HCT116 (cell line): Measurements from ENCODE around the gene GFPT1. TPM values are rescaled to one million over a fixed set of nuclear protein-coding genes. Genes with fewer than 3 reads are reported as not detected.

ENCODE experiments used
- ATAC-seq: fragments of 200-7000 bp; cut with Tn5 transposase; 2 replicates; pipeline ENCODE4 v1.9.1; 2020; ENCODE audit warnings: mild to moderate bottlenecking, moderate library complexity
- BruUV-seq: library from RNA; stranded (reverse); fragments of 400-500 nt; replicated peaks from 2 replicates; lab custom pipeline; 2021; lab: Mats Ljungman, UMichigan
- CTCF ChIA-PET: fragments of 300-600 bp; sonication (Branson Sonifier 250); formaldehyde crosslinking; loops from one replicate; lab custom pipeline; 2021; ENCODE audit warnings: antibody characterized with exemption; lab: Charles Lee
- POLR2A ChIA-PET: fragments of 300-600, 350-600 bp; sonication (Branson Sonifier 250); formaldehyde crosslinking; loops from one replicate; lab custom pipeline; 2021; ENCODE audit warnings: antibody characterized with exemption; lab: Charles Lee
- RAD21 ChIA-PET, 2 experiments: fragments of 300-600 bp; sonication (Branson Sonifier 250); formaldehyde crosslinking; loops; one replicate each; lab custom pipeline; 2023; ENCODE audit warnings: low total read pairs in 2 of 2; ENCODE audit not compliant: uncharacterized antibody in 2 of 2, unreplicated experiment in 2 of 2, low non-redundant PET in 1 of 2; lab: Charles Lee
- DNase-seq: peaks from one replicate; pipeline ENCODE4 v3.0.0-alpha.2; 2010; ENCODE audit warnings: low read depth, low spot score
- H2AFZ ChIP-seq: fragments of 200-600 bp; shearing (Covaris generic), sonication (generic); 2 replicates; pipeline ENCODE4 v1.6.1; 2017; ENCODE audit warnings: low read depth, mixed run types, mixed read lengths, antibody characterized with exemption, low read length; ENCODE audit not compliant: poor library complexity, severe bottlenecking
- H3K27ac ChIP-seq: 2 replicates; pipeline ENCODE4 v1.5.1; 2012; ENCODE audit warnings: low read depth, low read length
- H3K27me3 ChIP-seq: fragments of 200-600 bp; sonication (generic); 2 replicates; pipeline ENCODE4 v1.6.1; 2016; ENCODE audit warnings: mixed run types, low read length, mixed read lengths; ENCODE audit not compliant: insufficient read depth
- H3K36me3 ChIP-seq, 2 experiments: fragments of 200-500 bp in 1 of 2; fragments of 200-600 bp in 1 of 2; sonication (Bioruptor generic) in 1 of 2; sonication (generic) in 1 of 2; 2 replicates each; pipeline versions ENCODE4 v1.5.1 to v1.6.1; 2014 to 2016; ENCODE audit warnings: low read length in 2 of 2, inconsistent platforms in 1 of 2, mixed read lengths in 1 of 2, mixed run types in 1 of 2; ENCODE audit not compliant: insufficient read depth in 2 of 2, control insufficient read depth in 1 of 2
- H3K4me1 ChIP-seq, 2 experiments: fragments of 200-600 bp in 1 of 2; sonication (generic) in 1 of 2; 2 replicates each; pipeline versions ENCODE4 v1.5.1 to v1.6.1; 2012 to 2017; ENCODE audit warnings: low read length in 2 of 2, inconsistent platforms in 1 of 2, mild to moderate bottlenecking in 1 of 2, mixed read lengths in 1 of 2, mixed run types in 1 of 2, moderate library complexity in 1 of 2; ENCODE audit not compliant: insufficient read depth in 2 of 2, control insufficient read depth in 1 of 2
- H3K4me2 ChIP-seq: fragments of 200-600 bp; sonication (generic); 2 replicates; pipeline ENCODE4 v1.6.1; 2017; ENCODE audit warnings: mixed run types, low read length, mixed read lengths
- H3K4me3 ChIP-seq, 2 experiments: fragments of 200-600 bp in 1 of 2; sonication (generic) in 1 of 2; replicated peaks in 1 of 2; 2 replicates each; pipeline ENCODE4 v1.5.1; 2011 to 2016; ENCODE audit warnings: low read length in 2 of 2, control low read depth in 1 of 2, low read depth in 1 of 2, mild to moderate bottlenecking in 1 of 2, mixed read lengths in 1 of 2, mixed run types in 1 of 2
- H3K79me2 ChIP-seq: fragments of 200-600 bp; sonication (generic); 2 replicates; pipeline ENCODE4 v1.6.1; 2017; ENCODE audit warnings: mild to moderate bottlenecking, mixed run types, low read length, moderate library complexity, mixed read lengths; ENCODE audit not compliant: insufficient read depth
- H3K9ac ChIP-seq: fragments of 200-600 bp; sonication (generic); 2 replicates; pipeline ENCODE4 v1.6.1; 2016; ENCODE audit warnings: low read length, mixed read lengths
- H3K9me2 ChIP-seq: fragments of 200-600 bp; sonication (generic), shearing (Covaris generic); 2 replicates; pipeline ENCODE4 v1.6.1; 2017; ENCODE audit warnings: mixed run types, mild to moderate bottlenecking, moderate library complexity; ENCODE audit not compliant: insufficient read depth
- H3K9me3 ChIP-seq, 2 experiments: fragments of 200-500 bp in 1 of 2; fragments of 200-600 bp in 1 of 2; sonication (Bioruptor generic) in 1 of 2; sonication (generic) in 1 of 2; 2 replicates each; pipeline ENCODE4 v1.6.1; 2014 to 2017; ENCODE audit warnings: low read length in 2 of 2, mixed read lengths in 2 of 2, inconsistent platforms in 1 of 2, low read depth in 1 of 2, mild to moderate bottlenecking in 1 of 2, mixed run types in 1 of 2, moderate library complexity in 1 of 2; ENCODE audit not compliant: control insufficient read depth in 1 of 2, insufficient read depth in 1 of 2
- H4K20me1 ChIP-seq: fragments of 200-600 bp; sonication (generic), shearing (Covaris generic); 2 replicates; pipeline ENCODE4 v1.6.1; 2017; ENCODE audit warnings: mixed run types, mild to moderate bottlenecking, moderate library complexity; ENCODE audit not compliant: insufficient read depth
- CBX3 ChIP-seq: IDR thresholded peaks from 2 replicates; pipeline ENCODE4 v1.6.1; 2012; ENCODE audit warnings: low read depth
- CEBPB ChIP-seq: IDR thresholded peaks from 2 replicates; pipeline ENCODE4 v1.6.1; 2012; ENCODE audit warnings: low read depth
- EGR1 ChIP-seq: IDR thresholded peaks from 2 replicates; pipeline ENCODE4 v1.6.1; 2012; ENCODE audit warnings: low read depth
- EZH2phosphoT487 ChIP-seq: fragments of 200-600 bp; IDR thresholded peaks from 2 replicates; pipeline ENCODE4 v1.6.1; 2018; ENCODE audit warnings: antibody characterized with exemption, borderline replicate concordance
- POLR2AphosphoS5 ChIP-seq: IDR thresholded peaks from 2 replicates; pipeline ENCODE4 v1.6.1; 2011; ENCODE audit warnings: mild to moderate bottlenecking, low read depth, low read length, moderate library complexity
- SRF ChIP-seq: IDR thresholded peaks from 2 replicates; pipeline ENCODE4 v1.6.1; 2012; ENCODE audit warnings: low read depth
- TCF7L2 ChIP-seq: IDR thresholded peaks from 2 replicates; pipeline ENCODE4 v1.7.0; 2011; ENCODE audit warnings: borderline replicate concordance, inconsistent platforms; ENCODE audit not compliant: insufficient read depth, insufficient read length; ENCODE audit errors: extremely low read depth
- ZFX ChIP-seq: fragments of 450-650 bp; IDR thresholded peaks from 2 replicates; pipeline ENCODE4 v1.6.1; 2017
- intact Hi-C: fragments of 100-400 bp; cut with micrococcal nuclease; formaldehyde crosslinking; loops from 2 replicates; pipeline ENCODE4 v1.10.0; 2022
- total RNA-seq: library from RNA; stranded (reverse); gene quantifications from one replicate; pipeline ENCODE4 v1.2.1, GENCODE V29; 2021; ENCODE audit not compliant: unreplicated experiment
- TF ChIP-seq, protein P1 (sequence below): IDR thresholded peaks from 2 replicates; pipeline ENCODE4 v1.6.1; 2011; ENCODE audit warnings: mild to moderate bottlenecking, low read length, moderate library complexity; ENCODE audit not compliant: insufficient replicate concordance; ENCODE audit errors: extremely low read depth
- TF ChIP-seq, protein P2 (sequence below): IDR thresholded peaks from 2 replicates; pipeline ENCODE4 v1.6.1; 2012; ENCODE audit warnings: low read depth

The GFPT1 gene
- total RNA-seq, 1 experiment from 2014 or later, result 62.4 TPM

DNA sequence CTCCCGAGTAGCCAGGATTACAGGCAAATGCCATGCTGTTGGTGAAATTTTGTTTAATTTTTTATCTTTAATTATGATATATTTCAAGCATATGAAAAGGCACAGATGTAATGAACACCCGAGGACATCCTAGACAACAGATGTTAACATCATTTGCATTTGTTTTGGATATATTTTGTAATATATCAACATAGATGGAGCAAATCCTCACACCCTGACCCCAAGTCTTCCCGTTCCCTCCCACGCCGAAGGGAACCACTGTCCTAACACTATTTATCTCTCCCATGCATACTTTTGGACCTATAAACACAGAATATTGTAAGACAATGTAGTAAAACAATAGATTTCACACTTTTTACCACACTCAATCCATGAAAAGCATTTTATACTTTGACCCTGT lies 99.5 kb downstream of the GFPT1 start:
- H2AFZ ChIP-seq, result no peak overlapping the region
- DNase-seq (no peak), ATAC-seq (no peak)
- H3K36me3 ChIP-seq, result no peaks in the 10 kb centered on the region
- ChIA-PET RAD21 (no interaction called here), CTCF (no interaction called here), POLR2A (no interaction called here)
- no TSS peak for BruUV-seq
- no peak overlapping the region for H3K4me2 ChIP-seq
- no peak overlapping the region for H3K4me3 ChIP-seq
- no peaks in the 10 kb centered on the region for H3K9me3 ChIP-seq
- TF ChIP-seq ZFX (no peak), CEBPB (no peak), CBX3 (no peak), EGR1 (no peak), EZH2phosphoT487 (no peak), SRF (no peak), TCF7L2 (no peak), POLR2AphosphoS5 (no peak)
- TF ChIP-seq, protein P1, sequence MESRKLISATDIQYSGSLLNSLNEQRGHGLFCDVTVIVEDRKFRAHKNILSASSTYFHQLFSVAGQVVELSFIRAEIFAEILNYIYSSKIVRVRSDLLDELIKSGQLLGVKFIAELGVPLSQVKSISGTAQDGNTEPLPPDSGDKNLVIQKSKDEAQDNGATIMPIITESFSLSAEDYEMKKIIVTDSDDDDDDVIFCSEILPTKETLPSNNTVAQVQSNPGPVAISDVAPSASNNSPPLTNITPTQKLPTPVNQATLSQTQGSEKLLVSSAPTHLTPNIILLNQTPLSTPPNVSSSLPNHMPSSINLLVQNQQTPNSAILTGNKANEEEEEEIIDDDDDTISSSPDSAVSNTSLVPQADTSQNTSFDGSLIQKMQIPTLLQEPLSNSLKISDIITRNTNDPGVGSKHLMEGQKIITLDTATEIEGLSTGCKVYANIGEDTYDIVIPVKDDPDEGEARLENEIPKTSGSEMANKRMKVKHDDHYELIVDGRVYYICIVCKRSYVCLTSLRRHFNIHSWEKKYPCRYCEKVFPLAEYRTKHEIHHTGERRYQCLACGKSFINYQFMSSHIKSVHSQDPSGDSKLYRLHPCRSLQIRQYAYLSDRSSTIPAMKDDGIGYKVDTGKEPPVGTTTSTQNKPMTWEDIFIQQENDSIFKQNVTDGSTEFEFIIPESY, result no peak
- TF ChIP-seq, protein P2, sequence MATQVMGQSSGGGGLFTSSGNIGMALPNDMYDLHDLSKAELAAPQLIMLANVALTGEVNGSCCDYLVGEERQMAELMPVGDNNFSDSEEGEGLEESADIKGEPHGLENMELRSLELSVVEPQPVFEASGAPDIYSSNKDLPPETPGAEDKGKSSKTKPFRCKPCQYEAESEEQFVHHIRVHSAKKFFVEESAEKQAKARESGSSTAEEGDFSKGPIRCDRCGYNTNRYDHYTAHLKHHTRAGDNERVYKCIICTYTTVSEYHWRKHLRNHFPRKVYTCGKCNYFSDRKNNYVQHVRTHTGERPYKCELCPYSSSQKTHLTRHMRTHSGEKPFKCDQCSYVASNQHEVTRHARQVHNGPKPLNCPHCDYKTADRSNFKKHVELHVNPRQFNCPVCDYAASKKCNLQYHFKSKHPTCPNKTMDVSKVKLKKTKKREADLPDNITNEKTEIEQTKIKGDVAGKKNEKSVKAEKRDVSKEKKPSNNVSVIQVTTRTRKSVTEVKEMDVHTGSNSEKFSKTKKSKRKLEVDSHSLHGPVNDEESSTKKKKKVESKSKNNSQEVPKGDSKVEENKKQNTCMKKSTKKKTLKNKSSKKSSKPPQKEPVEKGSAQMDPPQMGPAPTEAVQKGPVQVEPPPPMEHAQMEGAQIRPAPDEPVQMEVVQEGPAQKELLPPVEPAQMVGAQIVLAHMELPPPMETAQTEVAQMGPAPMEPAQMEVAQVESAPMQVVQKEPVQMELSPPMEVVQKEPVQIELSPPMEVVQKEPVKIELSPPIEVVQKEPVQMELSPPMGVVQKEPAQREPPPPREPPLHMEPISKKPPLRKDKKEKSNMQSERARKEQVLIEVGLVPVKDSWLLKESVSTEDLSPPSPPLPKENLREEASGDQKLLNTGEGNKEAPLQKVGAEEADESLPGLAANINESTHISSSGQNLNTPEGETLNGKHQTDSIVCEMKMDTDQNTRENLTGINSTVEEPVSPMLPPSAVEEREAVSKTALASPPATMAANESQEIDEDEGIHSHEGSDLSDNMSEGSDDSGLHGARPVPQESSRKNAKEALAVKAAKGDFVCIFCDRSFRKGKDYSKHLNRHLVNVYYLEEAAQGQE, result no peak
- H3K27ac ChIP-seq, result no peak overlapping the region
- intact Hi-C loops, result no loop called here
- H3K9ac ChIP-seq, result no peak overlapping the region
- no peaks in the 10 kb centered on the region for H3K9me2 ChIP-seq
- H3K4me1 ChIP-seq, result no peaks in the 10 kb centered on the region
- H4K20me1 ChIP-seq, result no peaks in the 10 kb centered on the region
- no peaks in the 10 kb centered on the region for H3K79me2 ChIP-seq
- H3K27me3 ChIP-seq, result no peaks in the 10 kb centered on the region
